HUDEP-2 (cell line): Measurements from ENCODE around the gene C2orf49.

Experiments
- DNase-seq, 76 experiments: peaks; one replicate each; lab custom pipeline; 2025; ENCODE audit not compliant: unreplicated experiment in 76 of 76; lab: John Stamatoyannopoulos, UW

C2orf49 gene

DNA sequence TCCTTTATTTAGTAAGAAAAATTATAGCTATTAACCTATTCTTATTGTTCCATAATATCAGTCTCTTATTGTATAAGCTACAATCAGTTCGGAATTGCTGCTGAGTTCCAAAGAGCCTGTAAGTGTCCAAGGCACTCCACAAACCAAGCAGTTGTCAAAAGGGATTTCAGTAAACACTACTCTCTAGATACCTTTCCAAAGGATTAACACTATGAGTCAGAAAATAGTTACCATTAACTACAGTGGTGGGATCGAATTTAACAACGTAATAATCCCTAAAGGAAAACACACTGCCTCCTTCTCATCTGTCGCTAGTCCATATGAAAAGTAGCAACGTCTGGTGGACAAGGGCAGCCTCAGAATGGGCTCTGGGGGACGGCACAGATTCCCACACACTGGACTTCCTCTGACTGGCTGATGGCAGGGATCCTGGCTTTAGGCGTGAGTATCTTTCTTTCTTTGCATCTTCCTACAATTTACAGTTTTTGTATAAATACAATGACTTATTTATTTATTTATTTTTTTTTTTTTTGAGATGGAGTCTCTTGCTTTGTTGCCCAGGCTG is 16.6 kb upstream of the C2orf49 start:
- no peak for DNase-seq

DNA sequence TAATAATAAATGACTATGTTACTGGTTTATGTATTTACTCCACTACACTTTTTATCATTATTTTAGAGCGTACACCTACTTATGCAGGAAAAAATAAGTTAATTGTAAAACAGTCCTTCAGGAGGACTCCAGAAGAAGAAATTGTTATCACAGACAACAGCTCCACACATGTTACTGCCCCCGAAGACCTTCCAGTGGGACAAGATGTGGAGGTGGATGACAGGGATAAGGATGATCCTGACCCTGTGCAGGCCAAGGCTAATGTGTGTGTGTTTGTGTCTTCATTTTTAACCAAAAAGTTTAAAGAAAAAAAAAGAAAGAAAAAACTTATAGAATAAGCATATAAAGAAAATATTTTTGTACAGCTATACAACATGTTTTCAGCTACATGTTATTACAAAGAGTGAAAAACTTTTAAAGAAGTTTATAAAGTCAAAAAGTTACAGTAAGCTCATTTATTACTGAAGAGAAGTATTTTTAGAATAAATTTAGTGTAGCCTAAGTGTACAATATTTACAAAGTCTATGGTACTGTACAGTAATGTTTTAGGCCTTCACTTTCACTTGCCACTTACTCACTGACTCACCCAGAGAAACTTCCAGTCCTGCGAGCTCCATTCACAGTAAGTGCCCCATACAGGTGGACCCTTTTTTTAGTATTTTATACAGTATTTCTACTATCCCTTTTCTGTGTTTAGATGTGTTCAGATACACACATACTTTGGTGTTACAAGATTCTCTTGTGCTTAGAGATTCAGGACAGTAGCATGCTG is 15.3 kb upstream of the C2orf49 start:
- no peak for DNase-seq

DNA sequence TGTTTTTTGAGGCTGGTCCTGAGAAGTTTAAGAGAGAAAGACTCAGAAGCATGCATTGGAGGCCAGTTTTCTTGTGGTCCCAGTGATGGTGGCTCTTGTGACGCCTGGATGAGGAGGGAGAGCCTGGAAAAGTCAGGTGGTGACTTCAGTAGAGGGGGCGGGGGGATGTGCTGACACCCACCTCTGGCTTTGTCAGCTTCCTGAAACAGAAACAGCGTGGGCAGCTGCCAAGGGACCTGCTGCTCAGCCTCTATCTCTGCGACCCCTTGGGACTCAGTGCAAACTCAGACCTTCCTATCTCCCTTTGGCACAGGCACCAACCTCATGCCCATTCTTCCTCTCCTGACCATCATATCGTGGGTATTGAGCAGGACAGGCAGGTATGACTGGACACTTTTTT is 14.2 kb upstream of the C2orf49 start:
- peak in 1 of 76 experiments; percentile 16 for DNase-seq

DNA sequence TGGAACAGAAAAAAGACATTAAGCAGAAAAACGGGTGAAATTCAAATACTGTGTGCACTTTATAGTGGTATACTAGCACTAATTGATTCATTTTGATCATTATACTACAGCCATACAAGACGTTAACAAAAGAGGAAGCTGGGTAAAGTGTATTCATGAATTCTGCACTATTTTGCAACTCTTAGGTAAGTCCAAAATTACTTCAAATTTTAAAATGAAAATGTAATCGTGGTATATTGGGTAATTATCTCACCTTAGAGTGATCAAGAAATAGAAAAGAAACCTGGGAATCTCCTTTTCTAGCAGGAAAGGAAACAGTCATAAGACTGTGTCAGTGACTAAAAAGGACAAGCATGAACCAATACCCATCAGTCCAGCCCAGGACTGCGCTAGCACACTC is 13.2 kb upstream of the C2orf49 start:
- DNase-seq = no peak

DNA sequence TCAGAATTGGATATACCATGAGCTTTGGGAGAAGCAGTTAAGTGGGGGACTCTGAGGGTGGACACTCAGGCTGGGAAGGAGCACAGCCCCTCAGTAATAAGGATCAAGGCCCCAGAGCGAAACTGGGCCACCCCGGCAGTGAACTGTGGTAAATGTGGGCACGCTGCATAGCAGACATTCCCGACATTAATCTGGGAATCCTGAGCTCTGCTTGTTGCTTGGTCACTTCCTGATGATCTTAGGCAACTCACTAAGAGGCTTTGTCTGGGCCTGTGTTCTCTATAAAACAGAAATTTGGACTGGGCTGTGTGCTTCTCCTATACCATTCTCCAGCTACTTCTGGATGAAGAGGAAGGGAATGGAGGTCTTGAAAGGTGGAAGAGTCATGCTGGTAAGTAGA is 12.6 kb upstream of the C2orf49 start:
- DNase-seq = no peak

DNA sequence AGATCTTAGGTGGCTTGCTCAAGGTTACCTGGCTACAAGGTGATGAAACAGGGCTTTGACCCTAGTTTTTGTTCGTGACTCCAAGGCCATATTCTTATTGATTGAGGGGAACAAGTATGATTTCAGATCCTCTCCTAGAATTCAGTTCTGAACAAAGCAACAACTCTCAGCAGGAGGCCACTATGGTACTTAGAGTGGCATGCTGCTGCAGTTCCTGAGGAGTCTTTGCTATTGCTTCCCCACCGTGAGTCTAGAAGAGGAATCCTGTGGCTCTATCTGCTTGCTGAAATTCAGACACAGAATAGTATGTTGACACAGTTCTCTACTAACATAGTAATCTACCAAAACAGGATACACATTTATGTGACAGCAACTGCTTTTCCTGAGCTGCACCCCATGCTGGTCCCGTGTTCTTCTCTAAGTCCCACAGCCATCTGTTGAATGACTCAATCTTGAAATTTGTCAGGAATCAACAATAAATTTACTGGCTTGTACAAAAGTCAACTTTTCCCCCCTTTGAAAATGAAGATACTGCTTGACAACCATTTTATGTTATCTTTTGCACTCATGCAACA is 11.9 kb upstream of the C2orf49 start:
- no peak for DNase-seq

DNA sequence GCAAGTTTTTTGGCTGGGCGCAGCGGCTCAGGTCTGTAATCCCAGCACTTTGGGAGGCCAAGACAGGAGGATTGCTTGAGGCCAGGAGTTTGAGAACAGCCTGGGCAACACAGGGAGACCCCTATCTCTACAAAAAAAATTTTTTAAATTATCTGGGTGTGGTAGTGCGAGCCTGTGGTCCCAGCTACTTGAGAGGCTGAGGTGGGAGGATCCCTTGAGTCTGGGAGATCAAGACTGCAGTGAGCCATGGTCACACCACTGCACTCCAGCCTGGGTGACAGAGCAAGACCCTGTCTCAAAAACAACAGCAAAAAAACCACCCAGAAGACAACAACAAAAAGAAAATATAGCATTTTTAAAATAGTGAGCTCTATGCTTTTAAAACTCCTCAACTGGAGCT is 10.1 kb upstream of the C2orf49 start:
- DNase-seq = peak in 9 of 76 experiments; percentile 5 to 33 (median 14)

DNA sequence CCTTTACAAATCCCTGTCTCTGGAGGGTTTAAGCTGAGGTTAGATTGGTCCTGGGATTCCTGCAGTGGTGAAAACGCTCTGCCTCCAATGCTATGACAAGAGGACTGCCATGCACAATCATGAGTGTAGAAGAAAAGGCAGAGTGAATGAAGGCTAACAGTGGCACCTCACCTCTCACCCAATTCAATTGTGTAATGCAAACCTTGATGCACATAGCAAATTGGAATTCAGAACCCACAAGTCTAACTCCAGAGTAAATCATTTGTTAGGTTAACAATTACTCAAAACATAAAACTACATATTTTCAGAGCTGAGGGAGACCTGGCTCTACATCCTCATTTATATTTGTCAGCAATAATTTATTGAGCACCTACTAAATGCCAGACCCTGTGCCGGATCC is 9.7 kb upstream of the C2orf49 start:
- no peak for DNase-seq

DNA sequence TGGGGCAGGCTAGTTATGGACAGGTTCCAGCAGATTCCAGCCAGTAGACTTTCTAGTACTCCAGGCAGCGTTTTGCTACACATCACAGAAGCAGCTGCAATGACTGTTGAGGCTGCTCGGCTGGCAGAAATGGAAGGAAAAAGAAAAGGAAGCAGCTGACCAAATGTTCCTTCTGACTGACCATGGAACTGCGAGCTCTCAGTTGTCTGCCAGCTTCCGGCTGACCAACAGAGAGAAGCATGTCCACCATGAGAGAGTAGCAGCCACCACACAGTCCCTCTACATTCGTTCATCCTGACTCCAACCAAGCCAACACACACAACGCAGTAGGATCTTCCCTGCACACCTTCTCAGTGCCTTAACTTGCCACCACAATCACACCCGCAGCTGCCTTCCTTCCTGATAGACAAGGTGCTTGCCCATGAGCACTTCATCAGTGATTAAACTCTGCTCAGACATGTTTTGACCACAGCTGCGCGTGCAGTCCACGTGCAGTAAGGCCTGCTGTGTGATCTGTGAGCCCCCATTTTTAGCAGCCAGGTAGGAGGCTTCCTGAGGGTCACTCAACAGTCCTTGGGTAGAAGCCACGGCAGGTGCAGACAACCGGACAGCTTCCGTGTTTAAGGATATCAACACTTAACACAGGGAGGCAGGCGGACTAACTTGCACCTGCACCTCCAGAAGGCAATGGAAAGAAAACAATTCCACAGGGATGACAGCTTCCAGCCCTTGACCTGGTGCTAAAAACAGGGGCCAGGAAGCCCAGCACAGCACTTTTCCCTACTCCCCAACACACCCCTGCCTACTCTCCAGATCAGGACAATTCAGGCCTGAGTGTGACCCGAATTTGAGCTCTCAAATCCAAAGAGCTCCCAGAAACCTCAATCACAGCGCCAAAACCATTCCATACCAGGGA is 8.8 kb upstream of the C2orf49 start:
- peak in 16 of 76 experiments; percentile 8 to 44 (median 24) for DNase-seq

DNA sequence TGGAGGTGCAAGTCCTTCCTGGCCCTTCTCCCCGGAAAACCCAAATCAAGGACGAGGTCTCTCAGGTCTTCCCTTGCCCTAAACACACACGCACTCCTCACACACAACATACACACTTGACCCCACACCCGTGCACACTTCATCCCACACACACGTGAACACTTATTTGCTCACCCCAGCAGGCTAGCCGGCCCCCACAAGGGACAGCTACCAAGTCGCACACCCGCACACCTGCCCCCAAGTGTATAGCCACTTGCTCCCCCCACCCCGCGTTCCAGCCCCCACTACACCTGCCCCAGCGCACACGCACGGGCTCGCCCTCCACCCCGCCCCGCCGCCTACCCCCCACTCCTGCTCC is 8.2 kb upstream of the C2orf49 start:
- DNase-seq = peak in 4 of 76 experiments; percentile 10 to 40 (median 24)

DNA sequence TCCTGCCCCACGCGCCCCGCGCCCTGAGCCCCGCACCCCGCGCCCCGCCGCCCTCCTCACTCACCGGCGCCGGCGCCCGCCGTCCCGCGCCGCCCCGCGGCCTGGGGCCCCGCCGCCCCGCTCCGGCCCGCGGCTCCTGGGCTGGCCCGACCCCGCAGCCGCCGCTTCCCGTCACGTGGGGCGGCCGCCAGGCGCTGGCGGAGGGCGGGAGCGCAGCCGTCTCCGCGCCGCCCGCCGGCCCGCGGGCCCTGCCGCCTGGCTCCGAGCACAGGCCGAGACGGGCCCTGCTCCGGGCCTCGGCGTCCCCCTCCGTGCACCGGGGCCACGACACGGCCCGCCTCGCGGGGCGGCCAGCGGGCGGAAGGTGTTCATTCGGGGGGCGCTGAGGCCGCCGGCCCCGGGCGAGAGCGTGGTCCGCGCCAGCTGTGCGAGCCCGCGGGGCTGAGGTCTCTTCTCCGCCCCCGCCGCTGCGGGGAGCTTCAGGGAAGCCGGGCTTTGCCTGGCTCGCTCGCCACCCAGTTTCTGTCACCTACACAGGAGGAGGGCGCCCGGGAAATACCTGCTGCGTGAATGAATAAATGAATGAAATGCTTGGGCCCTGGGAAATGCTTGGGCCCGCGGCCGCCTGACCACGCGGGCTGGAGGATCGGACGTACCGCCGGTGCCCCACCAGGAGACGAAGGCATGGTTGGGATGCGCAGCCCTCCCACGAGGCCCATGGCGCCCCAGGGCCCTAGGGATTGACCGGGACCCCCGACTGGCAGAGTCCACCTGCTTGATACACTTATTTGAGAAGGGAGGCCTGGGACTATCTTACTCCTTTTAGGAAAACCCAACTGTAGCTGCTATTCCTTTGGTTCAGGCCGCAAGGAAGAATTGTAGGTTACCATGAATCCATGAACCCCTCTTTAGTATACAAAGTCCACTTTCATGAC is 7.5 kb upstream of the C2orf49 start, which contains the start of gene TGFBRAP1:
TGFBRAP1 (minus strand) TSS at position 175 of the 935 bp plus-strand sequence. CDS start 21,434 bp downstream, outside the sequence.
- peak in 43 of 76 experiments; percentile 7 to 70 (median 30) for DNase-seq

DNA sequence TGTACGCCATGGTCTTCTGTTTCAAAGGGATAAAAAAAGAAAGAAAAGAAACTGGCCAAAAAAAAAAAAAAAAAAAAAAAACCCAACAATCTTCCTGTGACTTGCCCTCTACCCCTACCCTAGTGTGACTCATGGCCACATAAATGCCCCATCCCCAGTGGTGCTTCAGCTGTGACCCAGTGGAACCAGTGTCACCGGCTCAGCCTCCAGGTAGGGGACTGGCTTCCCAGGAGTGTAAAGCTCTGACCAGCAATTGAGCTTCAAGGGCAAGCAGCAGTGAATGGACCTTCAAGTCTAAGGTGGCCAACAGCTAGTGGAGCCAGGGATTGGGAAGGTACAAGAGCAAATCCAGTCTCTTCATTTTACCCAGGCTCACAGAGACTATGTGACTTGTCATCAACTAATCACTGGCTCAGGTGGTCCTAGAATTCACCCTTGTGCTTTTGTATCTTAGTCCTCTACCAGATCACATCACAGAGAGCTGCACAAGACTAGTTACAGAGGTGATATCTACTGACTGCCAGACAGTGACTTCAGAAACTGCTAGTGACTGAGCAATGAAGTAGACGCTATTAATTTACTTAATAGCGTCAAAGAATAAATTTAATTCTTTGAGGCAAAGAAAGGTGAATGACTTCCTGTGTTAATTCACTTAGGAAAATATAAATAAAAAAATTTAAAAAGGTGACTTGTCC is 6.5 kb upstream of the C2orf49 start:
- DNase-seq = peak in 8 of 76 experiments; percentile 7 to 37 (median 23)

DNA sequence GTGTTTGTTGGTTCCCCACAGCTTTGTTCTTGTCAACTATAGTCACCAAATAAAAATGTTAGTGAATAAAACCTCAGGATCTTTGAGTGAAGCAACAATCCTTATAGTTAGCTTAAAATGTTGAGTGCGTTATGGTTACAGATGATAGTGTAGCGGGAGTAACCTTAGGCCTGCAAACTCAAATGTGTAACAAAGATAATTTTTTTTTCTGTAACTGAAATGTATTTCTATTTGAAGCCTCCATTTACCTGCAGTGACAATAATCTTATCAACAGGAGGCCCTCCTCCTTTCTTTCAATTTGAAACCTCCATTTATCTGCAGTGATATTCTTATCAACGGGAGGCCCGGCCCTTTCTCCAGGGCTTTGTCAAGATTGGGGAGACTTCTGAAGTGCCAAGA is 3.1 kb upstream of the C2orf49 start:
- DNase-seq = peak in 22 of 76 experiments; percentile 2 to 56 (median 27)

DNA sequence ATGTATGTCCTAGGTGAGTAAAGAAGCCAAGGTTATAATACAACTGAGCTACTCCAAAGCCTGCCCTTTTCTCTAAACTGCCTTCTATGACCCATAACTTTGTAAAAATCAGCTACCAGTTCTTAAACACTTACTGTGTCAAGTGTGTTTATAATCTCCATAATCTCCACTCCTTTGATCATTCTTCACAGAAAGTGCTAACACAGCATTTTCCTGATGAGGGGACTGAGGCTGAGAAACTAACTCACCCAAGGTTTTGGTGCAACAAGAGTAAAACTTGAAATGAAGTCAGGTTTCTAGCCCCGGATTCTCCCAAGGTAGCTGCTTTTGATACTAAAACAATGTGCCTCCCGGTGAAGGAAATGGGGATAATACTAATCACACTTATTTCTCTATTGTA is 1.9 kb upstream of the C2orf49 start:
- DNase-seq = no peak

DNA sequence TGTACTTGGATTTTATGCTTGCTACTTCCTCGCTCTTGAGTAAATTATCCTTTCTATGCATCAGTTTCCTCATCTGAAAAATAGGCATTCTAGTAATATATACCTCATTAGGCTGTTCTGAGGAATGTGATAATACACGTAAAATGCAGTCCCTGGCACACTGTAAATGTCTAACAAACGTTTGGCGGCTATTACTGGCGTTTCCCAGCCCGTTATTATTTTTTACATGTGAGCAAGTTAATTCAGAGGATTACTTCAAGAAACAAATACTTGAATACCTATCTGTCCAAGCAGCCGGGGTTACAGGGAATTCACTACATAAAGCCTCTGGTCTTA is 586 bp upstream of the C2orf49 start:
- no peak for DNase-seq

DNA sequence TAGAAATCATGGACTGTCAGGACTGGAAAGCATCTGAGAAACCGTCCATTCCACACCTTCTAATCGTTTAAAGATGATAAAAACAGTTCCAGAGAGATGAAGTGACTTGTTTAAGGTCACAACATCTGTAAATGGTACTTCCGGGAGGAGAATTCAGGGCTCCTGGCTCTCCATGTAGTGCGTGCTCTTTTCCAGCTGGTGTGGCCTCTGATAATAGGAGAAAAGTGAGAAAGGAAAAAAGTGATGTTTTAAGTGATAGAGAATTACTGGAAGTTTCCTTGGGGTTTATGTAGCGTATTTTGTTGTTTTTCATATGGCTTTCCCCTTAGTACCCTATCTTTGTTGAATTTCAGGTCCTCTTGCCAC is 663 bp downstream of the C2orf49 start:
- DNase-seq = peak in 1 of 76 experiments; percentile 2

DNA sequence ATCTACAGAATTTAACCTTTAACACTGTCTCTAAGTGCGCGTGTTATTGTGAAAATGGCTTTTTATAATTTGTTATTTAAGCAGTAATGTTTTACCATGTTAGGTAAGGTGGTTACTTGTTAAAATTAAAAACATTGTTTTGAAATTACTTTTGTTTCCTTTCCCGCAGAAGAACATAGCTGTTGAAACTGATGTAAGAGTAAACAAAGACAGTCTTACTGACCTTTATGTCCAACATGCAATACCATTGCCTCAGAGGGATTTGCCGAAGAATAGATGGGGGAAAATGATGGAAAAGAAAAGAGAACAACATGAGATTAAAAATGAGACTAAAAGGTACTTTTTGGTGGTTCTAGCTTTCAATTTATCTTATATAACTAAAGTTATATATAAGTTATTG is 2.1 kb downstream of the C2orf49 start:
- no peak for DNase-seq

DNA sequence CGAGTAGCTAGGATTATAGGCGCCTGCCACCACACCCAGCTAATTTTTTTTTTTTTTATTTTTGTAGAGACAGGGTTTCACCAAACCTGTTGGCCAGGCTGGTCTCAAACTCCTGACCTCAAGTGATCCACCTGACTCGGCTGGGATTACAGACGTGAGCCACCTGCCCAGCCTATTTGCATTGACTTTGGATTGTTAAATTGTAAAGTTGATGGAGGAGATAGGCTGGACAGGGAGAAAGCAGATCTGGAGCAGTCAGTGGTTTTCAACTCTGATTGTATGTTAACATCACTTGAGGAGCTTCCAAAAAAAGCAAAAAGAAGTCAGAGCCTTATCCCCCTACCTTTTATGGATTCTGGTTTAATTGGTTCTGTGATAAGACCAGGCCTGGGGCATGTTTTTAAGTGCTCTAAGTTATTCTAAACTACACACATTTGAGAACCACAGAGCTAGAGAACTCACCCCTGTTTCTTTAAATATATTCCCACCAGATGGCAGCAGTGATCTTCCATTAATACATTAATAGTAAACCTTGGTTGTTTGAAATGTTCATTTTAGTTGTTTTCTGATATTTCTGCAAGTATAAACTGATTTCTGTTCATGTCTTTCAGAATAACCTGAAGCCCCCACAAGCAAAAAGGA is 7.5 kb downstream of the C2orf49 start:
- DNase-seq = peak in 12 of 76 experiments; percentile 1 to 34 (median 20)

DNA sequence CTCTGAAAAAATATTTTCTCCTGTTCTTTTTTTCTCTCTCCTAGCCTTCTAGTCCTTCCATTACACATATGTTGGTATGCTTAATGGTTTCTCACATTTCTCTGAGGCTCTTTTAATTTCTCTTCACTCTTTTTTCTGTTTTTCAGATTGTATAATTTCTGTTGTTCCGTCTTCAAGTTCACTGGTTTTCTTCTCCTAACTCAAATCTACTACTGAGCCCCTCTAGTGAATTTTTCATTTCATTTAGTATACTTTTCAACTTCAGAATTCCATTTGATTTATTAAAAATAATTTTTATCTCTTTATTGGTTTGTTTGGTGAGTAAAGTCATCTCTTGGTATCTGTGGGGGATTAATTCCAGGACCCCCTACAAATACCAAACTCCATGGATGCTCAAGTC is 19.8 kb downstream of the C2orf49 start:
- DNase-seq = no peak
